ENCODE results near the gene TRUB1.

Gene TRUB1

GRCh38 chr10:115026056-115026745, 88.2 kb downstream of the TRUB1 start:
- Mint-ChIP-seq H3K4me3 (no peak overlapping the region), H3K27ac (no peak overlapping the region), H3K4me1 (no peaks in the 10 kb centered on the region), H3K9me3 (no peaks in the 10 kb centered on the region), H3K36me3 (no peaks in the 10 kb centered on the region)
- ATAC-seq: no peak
- no peak for DNase-seq (ENCODE audit: low spot score in 2 of 2)

- ATAC-seq (no peak), DNase-seq (ENCODE audit: low spot score in 2 of 2) (no peak)
- Mint-ChIP-seq H3K4me3 (no peak overlapping the region), H3K4me1 (no peaks in the 10 kb centered on the region), H3K27ac (no peak overlapping the region), H3K36me3 (no peaks in the 10 kb centered on the region), H3K9me3 (no peaks in the 10 kb centered on the region)
These were observed 88.7 kb downstream of the TRUB1 start for GRCh38 chr10:115026746-115027140.
